Neural cell (in vitro differentiated cells): ENCODE data around the gene GCN1. TPM values are rescaled to one million over a fixed set of nuclear protein-coding genes. Genes with fewer than 3 reads are reported as not detected.

ENCODE experiments used
- H2AFZ ChIP-seq: fragments of 200-600, 300-800 bp; sonication (generic), shearing (Covaris generic); 2 replicates; pipeline ENCODE4 v1.6.0; 2014; ENCODE audit warnings: low read depth, mild to moderate bottlenecking, antibody characterized with exemption, low read length, moderate library complexity
- H3F3A ChIP-seq: fragments of 200-600 bp; shearing (Covaris generic); 2 replicates; pipeline ENCODE4 v1.6.1; 2016; ENCODE audit warnings: mild to moderate bottlenecking, moderate library complexity, mixed read lengths, antibody characterized with exemption, low read length; ENCODE audit not compliant: insufficient read depth, poor library complexity, severe bottlenecking
- H3K27ac ChIP-seq: fragments of 200-600, 300-800 bp; sonication (generic), shearing (Covaris generic); 2 replicates; pipeline ENCODE4 v1.5.1; 2014; ENCODE audit warnings: mild to moderate bottlenecking, low read length, moderate library complexity
- H3K27me3 ChIP-seq: fragments of 300-800, 200-600 bp; sonication (generic), shearing (Covaris generic); 2 replicates; pipeline ENCODE4 v1.6.0; 2014; ENCODE audit warnings: mild to moderate bottlenecking, low read depth, low read length, moderate library complexity; ENCODE audit not compliant: insufficient read depth
- H3K36me3 ChIP-seq: fragments of 300-800, 200-600 bp; sonication (generic), shearing (Covaris generic); 2 replicates; pipeline ENCODE4 v1.5.1; 2014; ENCODE audit warnings: mild to moderate bottlenecking, antibody characterized with exemption, low read length, moderate library complexity; ENCODE audit not compliant: insufficient read depth
- H3K4me2 ChIP-seq: fragments of 300-800, 200-600 bp; sonication (generic), shearing (Covaris generic); 2 replicates; pipeline ENCODE4 v1.6.0; 2014; ENCODE audit warnings: mild to moderate bottlenecking, low read length
- H3K4me3 ChIP-seq: fragments of 300-800, 200-600 bp; sonication (generic), shearing (Covaris generic); 2 replicates; pipeline ENCODE4 v1.5.1; 2014; ENCODE audit warnings: mild to moderate bottlenecking, low read length, moderate library complexity
- H3K79me2 ChIP-seq: fragments of 200-600 bp; shearing (Covaris generic); replicated peaks from 2 replicates; pipeline ENCODE4 v1.6.0; 2014; ENCODE audit warnings: mild to moderate bottlenecking, low read length, moderate library complexity; ENCODE audit not compliant: insufficient read depth
- H3K9ac ChIP-seq: fragments of 300-800, 200-600 bp; sonication (generic), shearing (Covaris generic); 2 replicates; pipeline ENCODE4 v1.6.1; 2016; ENCODE audit warnings: mild to moderate bottlenecking, low read length, mixed read lengths
- H3K9me2 ChIP-seq: fragments of 200-600 bp; shearing (Covaris generic); 2 replicates; pipeline ENCODE4 v1.6.1; 2016; ENCODE audit warnings: mild to moderate bottlenecking, low read length, mixed read lengths; ENCODE audit not compliant: insufficient read depth
- H3K9me3 ChIP-seq: fragments of 200-600, 300-800 bp; sonication (generic), shearing (Covaris generic); 2 replicates; pipeline ENCODE4 v1.6.1; 2016; ENCODE audit warnings: mild to moderate bottlenecking, mixed run types, low read length, moderate library complexity, mixed read lengths
- H4K20me1 ChIP-seq: fragments of 200-600 bp; shearing (Covaris generic); 2 replicates; pipeline ENCODE4 v1.6.1; 2016; ENCODE audit warnings: mild to moderate bottlenecking, mixed run types; ENCODE audit not compliant: insufficient read depth
- EP300 ChIP-seq: fragments of 450-650 bp; conservative IDR thresholded peaks from 2 replicates; pipeline ENCODE4 v1.6.1; 2014; ENCODE audit warnings: antibody characterized with exemption, mild to moderate bottlenecking, moderate library complexity; ENCODE audit not compliant: poor library complexity, severe bottlenecking
- EZH2 ChIP-seq: fragments of 200-600, 300-800 bp; shearing (Covaris generic), sonication (generic); IDR thresholded peaks from 2 replicates; pipeline ENCODE4 v1.6.1; 2014; ENCODE audit warnings: antibody characterized with exemption, low read length, borderline replicate concordance, mild to moderate bottlenecking; ENCODE audit not compliant: insufficient read depth, poor library complexity, severe bottlenecking
- MXI1 ChIP-seq: fragments of 450-650 bp; conservative IDR thresholded peaks from 2 replicates; pipeline ENCODE4 v1.6.1; 2014; ENCODE audit warnings: antibody characterized with exemption, mild to moderate bottlenecking; ENCODE audit not compliant: poor library complexity, severe bottlenecking
- POLR2AphosphoS5 ChIP-seq: IDR thresholded peaks from 2 replicates; pipeline ENCODE4 v1.6.1; 2012
- RAD21 ChIP-seq: fragments of 450-650 bp; conservative IDR thresholded peaks from 2 replicates; pipeline ENCODE4 v1.6.1; 2014; ENCODE audit warnings: antibody characterized with exemption, mild to moderate bottlenecking, moderate library complexity
- SMC3 ChIP-seq: fragments of 450-650 bp; conservative IDR thresholded peaks from 2 replicates; pipeline ENCODE4 v1.6.1; 2014; ENCODE audit warnings: antibody characterized with exemption, mild to moderate bottlenecking, moderate library complexity; ENCODE audit not compliant: poor library complexity
- TAF1 ChIP-seq: IDR thresholded peaks from 2 replicates; pipeline ENCODE4 v1.6.1; 2012; ENCODE audit warnings: low read depth
- polyA plus RNA-seq: library from polyadenylated mRNA; depleted of rRNA; stranded (reverse); fragments of >200 nt; gene quantifications from 2 replicates; pipeline ENCODE4 v1.2.3, GENCODE V29; 2014
- TF ChIP-seq, protein P1 (sequence below): IDR thresholded peaks from 2 replicates; pipeline ENCODE4 v1.6.1; 2012; ENCODE audit warnings: borderline replicate concordance
- TF ChIP-seq, protein P2 (sequence below): fragments of 450-650 bp; IDR thresholded peaks from 2 replicates; pipeline ENCODE4 v1.5.1; 2014; ENCODE audit warnings: antibody characterized with exemption, mild to moderate bottlenecking, moderate library complexity; ENCODE audit not compliant: poor library complexity, severe bottlenecking

GCN1 gene
- polyA plus RNA-seq, 1 donor from 2014 or later: 21.5 TPM

DNA sequence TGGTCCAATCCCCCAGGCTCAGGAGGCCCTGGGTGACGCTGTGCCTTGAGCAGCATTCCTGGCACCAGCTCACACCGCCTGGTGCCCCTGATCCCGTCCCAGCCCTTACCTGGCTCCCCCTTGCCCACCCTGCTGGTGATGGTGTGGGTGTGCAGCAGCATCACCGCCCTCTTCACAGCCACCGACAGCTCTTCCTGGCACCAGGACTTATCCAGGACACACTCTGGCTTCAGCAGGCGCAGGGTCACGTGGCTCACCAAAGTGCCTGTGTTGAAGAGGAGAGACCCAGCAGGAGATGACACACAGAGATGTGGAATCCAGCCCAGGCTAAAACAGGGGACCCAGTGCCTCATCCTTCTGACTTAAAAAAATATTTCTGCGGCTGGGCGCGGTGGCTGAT, 36.2 kb downstream of the GCN1 start:
- no peaks in the 10 kb centered on the region for H4K20me1 ChIP-seq
- no peak overlapping the region for H3K9ac ChIP-seq
- no peaks in the 10 kb centered on the region for H3K79me2 ChIP-seq
- no peak overlapping the region for H3K27ac ChIP-seq
- no peaks in the 10 kb centered on the region for H3F3A ChIP-seq
- H3K4me3 ChIP-seq: no peak overlapping the region
- no peak overlapping the region for H2AFZ ChIP-seq
- no peak overlapping the region for H3K4me2 ChIP-seq
- peaks cover 8% of the 10 kb centered on the region for H3K36me3 ChIP-seq
- H3K27me3 ChIP-seq: no peaks in the 10 kb centered on the region
- TF ChIP-seq, protein P1, sequence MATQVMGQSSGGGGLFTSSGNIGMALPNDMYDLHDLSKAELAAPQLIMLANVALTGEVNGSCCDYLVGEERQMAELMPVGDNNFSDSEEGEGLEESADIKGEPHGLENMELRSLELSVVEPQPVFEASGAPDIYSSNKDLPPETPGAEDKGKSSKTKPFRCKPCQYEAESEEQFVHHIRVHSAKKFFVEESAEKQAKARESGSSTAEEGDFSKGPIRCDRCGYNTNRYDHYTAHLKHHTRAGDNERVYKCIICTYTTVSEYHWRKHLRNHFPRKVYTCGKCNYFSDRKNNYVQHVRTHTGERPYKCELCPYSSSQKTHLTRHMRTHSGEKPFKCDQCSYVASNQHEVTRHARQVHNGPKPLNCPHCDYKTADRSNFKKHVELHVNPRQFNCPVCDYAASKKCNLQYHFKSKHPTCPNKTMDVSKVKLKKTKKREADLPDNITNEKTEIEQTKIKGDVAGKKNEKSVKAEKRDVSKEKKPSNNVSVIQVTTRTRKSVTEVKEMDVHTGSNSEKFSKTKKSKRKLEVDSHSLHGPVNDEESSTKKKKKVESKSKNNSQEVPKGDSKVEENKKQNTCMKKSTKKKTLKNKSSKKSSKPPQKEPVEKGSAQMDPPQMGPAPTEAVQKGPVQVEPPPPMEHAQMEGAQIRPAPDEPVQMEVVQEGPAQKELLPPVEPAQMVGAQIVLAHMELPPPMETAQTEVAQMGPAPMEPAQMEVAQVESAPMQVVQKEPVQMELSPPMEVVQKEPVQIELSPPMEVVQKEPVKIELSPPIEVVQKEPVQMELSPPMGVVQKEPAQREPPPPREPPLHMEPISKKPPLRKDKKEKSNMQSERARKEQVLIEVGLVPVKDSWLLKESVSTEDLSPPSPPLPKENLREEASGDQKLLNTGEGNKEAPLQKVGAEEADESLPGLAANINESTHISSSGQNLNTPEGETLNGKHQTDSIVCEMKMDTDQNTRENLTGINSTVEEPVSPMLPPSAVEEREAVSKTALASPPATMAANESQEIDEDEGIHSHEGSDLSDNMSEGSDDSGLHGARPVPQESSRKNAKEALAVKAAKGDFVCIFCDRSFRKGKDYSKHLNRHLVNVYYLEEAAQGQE: no peak
- TF ChIP-seq POLR2AphosphoS5 (no peak), SMC3 (no peak), TAF1 (no peak), RAD21 (no peak), MXI1 (no peak), EZH2 (no peak), EP300 (no peak)
- TF ChIP-seq, protein P2, sequence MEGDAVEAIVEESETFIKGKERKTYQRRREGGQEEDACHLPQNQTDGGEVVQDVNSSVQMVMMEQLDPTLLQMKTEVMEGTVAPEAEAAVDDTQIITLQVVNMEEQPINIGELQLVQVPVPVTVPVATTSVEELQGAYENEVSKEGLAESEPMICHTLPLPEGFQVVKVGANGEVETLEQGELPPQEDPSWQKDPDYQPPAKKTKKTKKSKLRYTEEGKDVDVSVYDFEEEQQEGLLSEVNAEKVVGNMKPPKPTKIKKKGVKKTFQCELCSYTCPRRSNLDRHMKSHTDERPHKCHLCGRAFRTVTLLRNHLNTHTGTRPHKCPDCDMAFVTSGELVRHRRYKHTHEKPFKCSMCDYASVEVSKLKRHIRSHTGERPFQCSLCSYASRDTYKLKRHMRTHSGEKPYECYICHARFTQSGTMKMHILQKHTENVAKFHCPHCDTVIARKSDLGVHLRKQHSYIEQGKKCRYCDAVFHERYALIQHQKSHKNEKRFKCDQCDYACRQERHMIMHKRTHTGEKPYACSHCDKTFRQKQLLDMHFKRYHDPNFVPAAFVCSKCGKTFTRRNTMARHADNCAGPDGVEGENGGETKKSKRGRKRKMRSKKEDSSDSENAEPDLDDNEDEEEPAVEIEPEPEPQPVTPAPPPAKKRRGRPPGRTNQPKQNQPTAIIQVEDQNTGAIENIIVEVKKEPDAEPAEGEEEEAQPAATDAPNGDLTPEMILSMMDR: no peak
- no peaks in the 10 kb centered on the region for H3K9me2 ChIP-seq
- no peaks in the 10 kb centered on the region for H3K9me3 ChIP-seq

DNA sequence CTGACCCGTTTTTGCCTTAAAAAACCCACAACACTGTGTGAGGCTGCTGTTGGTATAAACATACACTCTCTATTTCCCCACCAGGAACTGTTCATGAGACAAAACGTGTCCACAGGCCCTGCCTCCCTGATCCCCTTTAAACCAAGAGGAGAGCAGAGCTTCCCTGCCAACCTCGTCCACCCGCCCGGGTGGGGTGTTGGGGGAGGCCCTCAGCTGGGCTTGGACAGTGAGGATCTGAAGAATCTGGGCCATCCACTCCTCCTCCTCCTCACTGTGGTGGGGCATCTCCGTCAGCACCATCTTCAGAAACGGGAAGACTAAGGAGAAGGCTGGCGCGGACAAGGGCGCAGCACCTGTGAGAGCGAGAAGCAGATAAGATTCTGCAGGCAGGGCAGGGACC, 36.8 kb downstream of the GCN1 start:
- Histone ChIP-seq H3K79me2 (no peaks in the 10 kb centered on the region), H2AFZ (no peak overlapping the region), H3F3A (no peaks in the 10 kb centered on the region), H3K9me2 (no peaks in the 10 kb centered on the region), H3K9ac (no peak overlapping the region), H3K36me3 (peaks cover 8% of the 10 kb centered on the region), H3K9me3 (no peaks in the 10 kb centered on the region), H3K27me3 (no peaks in the 10 kb centered on the region), H3K27ac (no peak overlapping the region), H3K4me2 (no peak overlapping the region), H4K20me1 (no peaks in the 10 kb centered on the region), H3K4me3 (no peak overlapping the region)
- TF ChIP-seq, protein P1: no peak
- TF ChIP-seq TAF1 (no peak), EZH2 (no peak), POLR2AphosphoS5 (no peak), MXI1 (no peak), SMC3 (no peak), RAD21 (no peak), EP300 (no peak)
- TF ChIP-seq, protein P2: no peak
